H1 (cell line): ENCODE results near the gene NTRK1.

Source experiments
- MAFK ChIP-seq: IDR thresholded peaks from 2 replicates; pipeline ENCODE4 v1.6.1; 2012; ENCODE audit warnings: low read depth, mild to moderate bottlenecking, improper control_type of control experiment, low read length
- POLR2A ChIP-seq, 2 experiments: IDR thresholded peaks; 1 replicate in 1 of 2; 2 replicates in 1 of 2; pipeline ENCODE4 v1.6.1; 2011; ENCODE audit warnings: low read depth in 2 of 2, low read length in 2 of 2, mild to moderate bottlenecking in 2 of 2; ENCODE audit errors: control extremely low read depth in 1 of 2
- RAD21 ChIP-seq, 2 experiments: IDR thresholded peaks in 1 of 2; conservative IDR thresholded peaks in 1 of 2; 2 replicates each; pipeline ENCODE4 v1.6.1; 2011; ENCODE audit warnings: low read depth in 2 of 2, low read length in 2 of 2, improper control_type of control experiment in 1 of 2, inconsistent platforms in 1 of 2, mild to moderate bottlenecking in 1 of 2, moderate library complexity in 1 of 2
- SRF ChIP-seq: IDR thresholded peaks from 2 replicates; pipeline ENCODE4 v1.6.1; 2011; ENCODE audit warnings: mild to moderate bottlenecking, low read depth, low read length, moderate library complexity

GRCh38 chr1:156844638-156845037 is 16.0 kb upstream of the NTRK1 start:
- TF ChIP-seq POLR2A (IDR thresholded peaks at IDR 0.05; ENCODE audit: control extremely low read depth in 1 of 2, low read depth in 2 of 2, low read length in 2 of 2) (no peak), RAD21 (IDR thresholded peaks at IDR 0.05 in 1 of 2, conservative IDR thresholded peaks at IDR 0.05 in 1 of 2; ENCODE audit: low read depth in 2 of 2, low read length in 2 of 2) (no peak), MAFK (no peak), SRF (no peak)
